ENCODE results near the gene SIRT6. TPM values are rescaled to one million over a fixed set of nuclear protein-coding genes. Genes with fewer than 3 reads are reported as not detected.
A peak's percentile ranks its signal among the peaks of the same experiment; 100 is the strongest.

SIRT6 gene
- total and polyA plus RNA-seq, 9 of the 15 experiments (the other 6 are each of a cell fraction or from before 2014, with no cell fraction given): 1.4 to 41.1 (median 10.2) TPM

DNA sequence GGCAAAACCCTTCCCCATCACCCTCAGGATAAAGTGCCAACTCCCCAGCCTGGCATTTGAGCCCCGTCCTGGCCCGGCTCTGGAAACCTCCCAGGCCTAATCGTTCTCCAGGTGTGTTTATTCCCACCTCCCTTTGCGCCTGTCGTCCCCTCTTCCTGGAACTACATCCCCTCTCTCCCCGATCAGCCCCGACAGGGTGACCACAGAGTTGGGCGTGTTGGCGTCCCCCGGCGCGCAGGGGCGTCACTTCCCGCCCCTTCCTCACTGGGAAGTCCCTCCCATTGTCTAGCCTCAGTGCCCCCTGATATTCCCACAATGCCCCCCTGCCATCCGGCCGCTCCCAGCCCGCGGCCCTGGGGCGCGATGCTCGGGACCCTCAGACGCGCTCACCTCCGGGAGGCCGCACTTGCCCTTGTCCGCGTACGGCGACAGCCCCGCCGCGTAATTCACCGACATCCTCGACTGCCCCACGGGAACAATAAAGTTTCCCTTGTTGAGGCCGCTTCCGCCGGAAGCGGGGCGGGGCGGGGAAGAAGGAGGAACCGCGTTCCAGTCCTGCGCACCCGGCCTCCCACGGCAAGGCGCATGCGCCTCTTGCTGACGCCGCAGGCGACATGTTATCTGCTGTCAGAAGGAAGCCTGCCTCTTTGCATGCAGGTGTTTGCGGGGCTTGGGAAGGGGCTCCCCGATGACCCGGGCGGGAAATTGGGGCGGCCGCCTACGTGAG, at the start of gene SIRT6, which contains the start of gene ANKRD24 (continued):
- TF ChIP-seq CBX2 (IDR thresholded peaks at IDR 0.05; ENCODE audit: insufficient read depth, low read length, poor library complexity, severe bottlenecking) (no peak), ETS2 (tag; IDR thresholded peaks at IDR 0.05; ENCODE audit: borderline replicate concordance, poor library complexity, severe bottlenecking) (peak; percentile 40), PRMT5 (CRISPR knock-in tag; IDR thresholded peaks at IDR 0.05) (no peak), OTX1 (CRISPR knock-in tag; IDR thresholded peaks at IDR 0.05) (0 out of 2 replicates have a peak, but pooled peaks have one; percentile 11), PHB (CRISPR knock-in tag; IDR thresholded peaks at IDR 0.05) (no peak), ZNF354B (CRISPR knock-in tag; IDR thresholded peaks at IDR 0.05) (no peak), THRAP3 (IDR thresholded peaks at IDR 0.05; ENCODE audit: borderline replicate concordance) (no peak), NFIX (CRISPR knock-in tag; IDR thresholded peaks at IDR 0.05; ENCODE audit: low read depth) (no peak), NFATC3 (IDR thresholded peaks at IDR 0.05) (no peak), MIER1 (IDR thresholded peaks at IDR 0.05; ENCODE audit: low read depth) (no peak), CREB1 (IDR thresholded peaks at IDR 0.05) (peak; percentile 67; the same call in 1 of the 2 replicates), CREB1 (CRISPR knock-in tag; IDR thresholded peaks at IDR 0.05) (peak; percentile 47; the same call in 1 of the 2 replicates), HMGN3 (IDR thresholded peaks at IDR 0.05; ENCODE audit: borderline replicate concordance, extremely low read depth, insufficient read length, low read depth, low read length) (no peak), ZNF584 (CRISPR knock-in tag; IDR thresholded peaks at IDR 0.05; ENCODE audit: low read depth) (no peak), ELF4 (CRISPR knock-in tag; IDR thresholded peaks at IDR 0.05) (no peak), ATF7 (IDR thresholded peaks at IDR 0.05) (peak; percentile 81), PHF20 (IDR thresholded peaks at IDR 0.05; ENCODE audit: partially characterized antibody) (peak; percentile 80), NR2F6 (CRISPR knock-in tag; IDR thresholded peaks at IDR 0.05) (no peak)
- TF ChIP-seq, protein P1, sequence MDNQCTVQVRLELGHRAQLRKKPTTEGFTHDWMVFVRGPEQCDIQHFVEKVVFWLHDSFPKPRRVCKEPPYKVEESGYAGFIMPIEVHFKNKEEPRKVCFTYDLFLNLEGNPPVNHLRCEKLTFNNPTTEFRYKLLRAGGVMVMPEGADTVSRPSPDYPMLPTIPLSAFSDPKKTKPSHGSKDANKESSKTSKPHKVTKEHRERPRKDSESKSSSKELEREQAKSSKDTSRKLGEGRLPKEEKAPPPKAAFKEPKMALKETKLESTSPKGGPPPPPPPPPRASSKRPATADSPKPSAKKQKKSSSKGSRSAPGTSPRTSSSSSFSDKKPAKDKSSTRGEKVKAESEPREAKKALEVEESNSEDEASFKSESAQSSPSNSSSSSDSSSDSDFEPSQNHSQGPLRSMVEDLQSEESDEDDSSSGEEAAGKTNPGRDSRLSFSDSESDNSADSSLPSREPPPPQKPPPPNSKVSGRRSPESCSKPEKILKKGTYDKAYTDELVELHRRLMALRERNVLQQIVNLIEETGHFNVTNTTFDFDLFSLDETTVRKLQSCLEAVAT (IDR thresholded peaks at IDR 0.05): no peak
- TF ChIP-seq, protein P2, sequence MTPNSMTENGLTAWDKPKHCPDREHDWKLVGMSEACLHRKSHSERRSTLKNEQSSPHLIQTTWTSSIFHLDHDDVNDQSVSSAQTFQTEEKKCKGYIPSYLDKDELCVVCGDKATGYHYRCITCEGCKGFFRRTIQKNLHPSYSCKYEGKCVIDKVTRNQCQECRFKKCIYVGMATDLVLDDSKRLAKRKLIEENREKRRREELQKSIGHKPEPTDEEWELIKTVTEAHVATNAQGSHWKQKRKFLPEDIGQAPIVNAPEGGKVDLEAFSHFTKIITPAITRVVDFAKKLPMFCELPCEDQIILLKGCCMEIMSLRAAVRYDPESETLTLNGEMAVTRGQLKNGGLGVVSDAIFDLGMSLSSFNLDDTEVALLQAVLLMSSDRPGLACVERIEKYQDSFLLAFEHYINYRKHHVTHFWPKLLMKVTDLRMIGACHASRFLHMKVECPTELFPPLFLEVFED (CRISPR knock-in tag; conservative IDR thresholded peaks at IDR 0.05): no peak
- TF ChIP-seq, protein P3, sequence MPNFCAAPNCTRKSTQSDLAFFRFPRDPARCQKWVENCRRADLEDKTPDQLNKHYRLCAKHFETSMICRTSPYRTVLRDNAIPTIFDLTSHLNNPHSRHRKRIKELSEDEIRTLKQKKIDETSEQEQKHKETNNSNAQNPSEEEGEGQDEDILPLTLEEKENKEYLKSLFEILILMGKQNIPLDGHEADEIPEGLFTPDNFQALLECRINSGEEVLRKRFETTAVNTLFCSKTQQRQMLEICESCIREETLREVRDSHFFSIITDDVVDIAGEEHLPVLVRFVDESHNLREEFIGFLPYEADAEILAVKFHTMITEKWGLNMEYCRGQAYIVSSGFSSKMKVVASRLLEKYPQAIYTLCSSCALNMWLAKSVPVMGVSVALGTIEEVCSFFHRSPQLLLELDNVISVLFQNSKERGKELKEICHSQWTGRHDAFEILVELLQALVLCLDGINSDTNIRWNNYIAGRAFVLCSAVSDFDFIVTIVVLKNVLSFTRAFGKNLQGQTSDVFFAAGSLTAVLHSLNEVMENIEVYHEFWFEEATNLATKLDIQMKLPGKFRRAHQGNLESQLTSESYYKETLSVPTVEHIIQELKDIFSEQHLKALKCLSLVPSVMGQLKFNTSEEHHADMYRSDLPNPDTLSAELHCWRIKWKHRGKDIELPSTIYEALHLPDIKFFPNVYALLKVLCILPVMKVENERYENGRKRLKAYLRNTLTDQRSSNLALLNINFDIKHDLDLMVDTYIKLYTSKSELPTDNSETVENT (CRISPR knock-in tag; IDR thresholded peaks at IDR 0.05): peak; percentile 71; the same call in 1 of the 2 replicates
- TF ChIP-seq, protein P4, sequence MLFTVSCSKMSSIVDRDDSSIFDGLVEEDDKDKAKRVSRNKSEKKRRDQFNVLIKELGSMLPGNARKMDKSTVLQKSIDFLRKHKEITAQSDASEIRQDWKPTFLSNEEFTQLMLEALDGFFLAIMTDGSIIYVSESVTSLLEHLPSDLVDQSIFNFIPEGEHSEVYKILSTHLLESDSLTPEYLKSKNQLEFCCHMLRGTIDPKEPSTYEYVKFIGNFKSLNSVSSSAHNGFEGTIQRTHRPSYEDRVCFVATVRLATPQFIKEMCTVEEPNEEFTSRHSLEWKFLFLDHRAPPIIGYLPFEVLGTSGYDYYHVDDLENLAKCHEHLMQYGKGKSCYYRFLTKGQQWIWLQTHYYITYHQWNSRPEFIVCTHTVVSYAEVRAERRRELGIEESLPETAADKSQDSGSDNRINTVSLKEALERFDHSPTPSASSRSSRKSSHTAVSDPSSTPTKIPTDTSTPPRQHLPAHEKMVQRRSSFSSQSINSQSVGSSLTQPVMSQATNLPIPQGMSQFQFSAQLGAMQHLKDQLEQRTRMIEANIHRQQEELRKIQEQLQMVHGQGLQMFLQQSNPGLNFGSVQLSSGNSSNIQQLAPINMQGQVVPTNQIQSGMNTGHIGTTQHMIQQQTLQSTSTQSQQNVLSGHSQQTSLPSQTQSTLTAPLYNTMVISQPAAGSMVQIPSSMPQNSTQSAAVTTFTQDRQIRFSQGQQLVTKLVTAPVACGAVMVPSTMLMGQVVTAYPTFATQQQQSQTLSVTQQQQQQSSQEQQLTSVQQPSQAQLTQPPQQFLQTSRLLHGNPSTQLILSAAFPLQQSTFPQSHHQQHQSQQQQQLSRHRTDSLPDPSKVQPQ (CRISPR knock-in tag; IDR thresholded peaks at IDR 0.05; ENCODE audit: borderline replicate concordance): no peak

Measured in K562 (cell line).